Anterior cingulate cortex (tissue), 58 donors: Measurements from ENCODE around the gene RASD1.

Experiments used
- DNase-seq, 58 donors: peaks; one replicate each; lab custom pipeline; 2025; lab: John Stamatoyannopoulos, UW

RASD1 gene

DNA sequence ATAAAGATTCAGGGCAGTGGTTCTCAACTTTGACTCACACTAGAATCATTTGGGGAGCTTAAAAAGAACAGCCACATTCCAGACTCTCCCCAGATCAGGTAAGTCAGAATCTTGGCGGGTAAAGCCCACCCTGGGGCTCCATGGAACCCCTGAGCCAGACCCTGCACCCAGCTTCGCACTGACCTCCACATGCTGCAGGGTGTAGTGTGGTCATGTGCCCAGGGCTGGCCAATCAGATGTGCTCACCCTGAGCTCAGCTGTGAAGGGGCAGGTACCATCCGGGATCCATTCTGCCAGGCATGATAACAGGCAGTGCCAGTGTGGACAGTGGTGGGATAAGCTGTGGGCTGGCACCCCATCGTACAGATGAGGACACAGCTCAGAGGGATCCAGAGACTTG is 47.5 kb downstream of the RASD1 start:
- DNase-seq, result no peak

DNA sequence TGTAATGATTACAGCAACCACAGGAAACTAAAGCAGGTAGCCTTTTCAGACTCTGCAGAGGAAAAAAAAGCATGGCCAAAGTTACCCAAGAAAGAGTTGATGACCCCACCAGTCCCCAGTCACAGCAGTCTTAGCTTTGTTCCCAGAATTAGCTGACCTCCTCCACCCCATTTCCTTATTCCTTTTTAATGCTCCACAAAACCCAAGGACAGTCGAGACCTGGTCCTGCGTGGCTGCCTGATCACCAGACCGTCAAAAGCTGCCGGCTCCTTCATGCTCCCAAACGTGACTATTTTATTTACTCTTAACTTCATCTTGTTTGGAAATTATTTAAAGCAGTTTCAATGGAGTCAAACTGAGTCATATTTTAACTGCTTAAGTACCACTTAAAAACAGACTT is 48.1 kb downstream of the RASD1 start:
- DNase-seq, result no peak

DNA sequence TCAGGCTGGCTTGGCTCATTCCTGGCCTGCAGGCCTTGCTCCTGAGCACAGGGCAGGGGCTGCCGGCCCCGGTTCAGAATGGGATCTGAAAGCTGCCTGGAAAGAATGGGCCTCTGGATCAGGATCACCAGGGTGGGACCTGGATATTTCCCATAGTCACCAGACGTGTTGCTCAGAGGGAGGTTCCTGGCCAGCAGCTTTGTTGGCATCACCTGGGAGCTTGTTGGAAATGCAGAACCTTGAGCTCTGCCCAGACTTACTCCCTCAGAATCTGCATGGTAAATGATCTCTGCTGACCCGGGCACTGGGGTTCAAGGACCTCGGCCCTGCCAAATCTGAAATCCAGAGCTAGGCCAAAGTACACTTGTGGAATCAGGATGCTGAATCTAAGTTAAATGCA is 48.9 kb downstream of the RASD1 start:
- DNase-seq, result no peak

- no peak for DNase-seq
Observed at GRCh38 chr17:17446666-17447155, 49.5 kb downstream of the RASD1 start.

GRCh38 chr17:17445925-17446665 is 50.1 kb downstream of the RASD1 start:
- no peak for DNase-seq

DNA sequence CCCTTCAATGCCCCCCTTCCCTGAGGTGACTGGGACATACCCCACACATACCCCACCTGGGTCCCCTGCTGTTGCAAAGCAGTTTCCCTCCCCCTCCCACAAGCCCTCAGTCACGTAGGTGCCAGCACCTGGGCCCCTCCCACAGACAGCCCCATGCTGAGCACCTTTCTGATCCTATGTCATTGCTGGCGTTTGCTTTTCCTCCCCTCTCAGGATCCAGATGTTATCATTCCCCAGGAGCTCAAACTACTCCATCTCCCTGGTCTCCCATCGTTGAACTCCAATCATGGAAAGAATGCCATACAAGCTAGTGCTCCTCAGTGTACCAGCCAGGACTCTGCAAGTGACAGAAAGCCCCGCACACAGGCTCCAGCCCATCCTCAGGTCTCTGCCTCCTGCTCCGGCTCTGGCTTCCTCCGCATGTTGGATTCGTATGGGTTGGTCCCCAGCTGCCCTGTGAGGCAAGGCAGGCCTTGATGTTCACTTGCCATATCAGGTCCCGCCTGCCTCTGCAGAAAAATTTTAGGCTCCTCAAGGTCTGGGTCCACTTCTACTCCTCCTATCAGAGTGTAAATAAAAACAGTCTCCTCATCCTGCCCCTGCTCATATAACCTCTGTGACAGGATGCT is 50.8 kb downstream of the RASD1 start:
- DNase-seq, result no peak
